Measurements from ENCODE around the gene CCDC47.

The CCDC47 gene

DNA sequence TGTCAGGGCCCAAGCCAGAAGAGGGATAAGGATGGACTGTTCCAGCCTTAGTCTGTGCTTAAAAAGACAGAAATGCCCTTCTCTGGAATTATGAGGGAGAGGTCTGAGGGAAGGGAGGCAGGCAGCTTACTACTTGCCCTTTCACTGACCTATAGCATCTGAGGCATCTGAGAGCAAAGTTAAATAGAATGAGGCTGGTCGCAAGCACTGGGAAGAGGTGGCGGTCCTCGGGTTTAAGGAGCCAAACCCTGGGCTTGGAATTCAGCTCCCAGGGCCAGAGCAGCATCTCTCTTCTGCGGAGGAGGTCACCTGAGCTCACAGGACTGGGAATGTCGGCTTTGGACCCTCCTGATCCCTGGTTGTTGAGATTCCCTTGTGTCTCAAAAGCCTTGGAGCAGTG is 70.4 kb downstream of the CCDC47 start:
- Histone ChIP-seq H3K36me3 (ENCODE audit: control insufficient read depth, insufficient read depth, low read length, severe bottlenecking) (peaks cover 39% of the 10 kb centered on the region), H3K9ac (ENCODE audit: low read length) (no peak overlapping the region), H3K4me3 (ENCODE audit: low read length) (no peak overlapping the region), H3K9me3 (ENCODE audit: control insufficient read depth, low read length) (no peaks in the 10 kb centered on the region), H3K4me1 (ENCODE audit: control insufficient read depth, insufficient read depth, low read length) (peaks cover 8% of the 10 kb centered on the region), H3K27me3 (replicated peaks; ENCODE audit: control insufficient read depth, insufficient read depth, low read length) (no peaks in the 10 kb centered on the region)
- DNase-seq (ENCODE audit: low read depth), result no peak

DNA sequence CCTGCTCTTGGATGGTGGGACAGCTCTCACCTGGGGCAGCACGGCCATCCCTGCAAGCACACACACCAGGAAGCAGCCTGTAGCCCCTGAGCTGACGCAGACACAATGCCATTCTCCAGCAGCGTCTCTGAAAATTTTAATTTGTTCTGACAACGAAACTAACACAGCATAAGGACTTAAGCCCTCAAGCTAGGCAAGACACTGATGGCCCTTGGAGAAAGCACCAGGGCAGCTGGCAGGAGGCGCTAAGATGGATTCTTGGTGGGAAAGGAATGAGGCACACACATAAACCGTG is 70.7 kb downstream of the CCDC47 start:
- DNase-seq (ENCODE audit: low read depth), result no peak

DNA sequence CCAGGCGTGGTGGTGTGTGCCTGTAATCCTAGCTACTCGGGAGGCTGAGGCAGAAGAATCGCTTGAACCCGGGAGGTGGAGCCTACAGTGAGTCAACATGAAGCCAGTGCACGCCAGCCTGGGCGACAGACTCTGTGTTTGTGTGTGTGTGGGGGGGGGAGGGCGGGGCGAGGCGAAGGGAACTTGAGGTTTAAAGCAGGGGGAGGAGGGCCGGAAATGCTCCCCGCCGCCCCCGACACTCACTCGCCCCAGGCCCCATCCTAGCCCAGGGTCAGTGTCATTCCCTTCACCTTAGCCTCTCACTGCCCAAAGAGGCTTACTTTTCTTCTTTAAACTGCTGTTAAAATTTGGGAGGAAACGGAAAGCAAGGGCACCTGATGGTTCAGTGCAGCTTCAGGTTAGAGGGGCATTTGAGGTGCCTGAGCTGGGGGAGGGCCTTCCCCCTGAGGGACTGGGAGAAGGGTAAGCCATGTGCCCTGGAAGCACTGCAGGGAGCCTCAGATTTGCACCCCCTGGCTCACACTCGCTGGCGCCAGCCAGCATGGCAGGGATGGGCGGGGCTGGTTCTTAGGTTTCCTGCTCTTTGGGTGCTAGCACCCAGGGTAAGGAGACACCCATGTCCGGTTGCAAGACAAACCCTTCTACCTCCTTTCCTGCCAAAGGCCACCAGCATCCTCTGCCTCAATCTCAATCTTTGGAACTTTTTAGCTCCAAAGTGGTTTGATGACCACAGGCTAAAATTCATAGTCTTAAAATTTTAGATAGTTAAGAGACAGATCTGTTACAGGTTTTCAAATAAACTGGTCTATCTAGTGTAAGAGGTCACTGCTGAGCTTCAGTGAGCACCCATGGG is 71.3 kb downstream of the CCDC47 start:
- Histone ChIP-seq H3K4me1 (ENCODE audit: control insufficient read depth, insufficient read depth, low read length) (peaks cover 12% of the 10 kb centered on the region), H3K27me3 (replicated peaks; ENCODE audit: control insufficient read depth, insufficient read depth, low read length) (no peaks in the 10 kb centered on the region), H3K36me3 (ENCODE audit: control insufficient read depth, insufficient read depth, low read length, severe bottlenecking) (peaks cover 37% of the 10 kb centered on the region), H3K4me3 (ENCODE audit: low read length) (no peak overlapping the region), H3K9ac (ENCODE audit: low read length) (no peak overlapping the region), H3K9me3 (ENCODE audit: control insufficient read depth, low read length) (no peaks in the 10 kb centered on the region)
- DNase-seq (ENCODE audit: low read depth), result no peak

More for the DNA sequence above, 70.7 kb downstream of the CCDC47 start:
- no peak overlapping the region for H3K4me3 ChIP-seq (ENCODE audit: low read length)
- peaks cover 8% of the 10 kb centered on the region for H3K4me1 ChIP-seq (ENCODE audit: control insufficient read depth, insufficient read depth, low read length)
- no peaks in the 10 kb centered on the region for H3K27me3 ChIP-seq (replicated peaks; ENCODE audit: control insufficient read depth, insufficient read depth, low read length)
- H3K9ac ChIP-seq (ENCODE audit: low read length), result no peak overlapping the region
- no peaks in the 10 kb centered on the region for H3K9me3 ChIP-seq (ENCODE audit: control insufficient read depth, low read length)
- peaks cover 39% of the 10 kb centered on the region for H3K36me3 ChIP-seq (ENCODE audit: control insufficient read depth, insufficient read depth, low read length, severe bottlenecking)

- Histone ChIP-seq H3K27me3 (replicated peaks; ENCODE audit: control insufficient read depth, insufficient read depth, low read length) (no peaks in the 10 kb centered on the region), H3K9me3 (ENCODE audit: control insufficient read depth, low read length) (no peaks in the 10 kb centered on the region), H3K4me1 (ENCODE audit: control insufficient read depth, insufficient read depth, low read length) (peaks cover 18% of the 10 kb centered on the region), H3K36me3 (ENCODE audit: control insufficient read depth, insufficient read depth, low read length, severe bottlenecking) (peaks cover 32% of the 10 kb centered on the region), H3K4me3 (ENCODE audit: low read length) (no peak overlapping the region), H3K9ac (ENCODE audit: low read length) (peak overlapping the region; percentile 73)
- DNase-seq (ENCODE audit: low read depth), result no peak
Measured at GRCh38 chr17:63701456-63701820, 72.0 kb downstream of the CCDC47 start.

GRCh38 chr17:63700528-63701455 is 72.6 kb downstream of the CCDC47 start:
- Histone ChIP-seq H3K4me3 (ENCODE audit: low read length) (peak overlapping the region; percentile 52), H3K27me3 (replicated peaks; ENCODE audit: control insufficient read depth, insufficient read depth, low read length) (no peaks in the 10 kb centered on the region), H3K36me3 (ENCODE audit: control insufficient read depth, insufficient read depth, low read length, severe bottlenecking) (peaks cover 26% of the 10 kb centered on the region), H3K9me3 (ENCODE audit: control insufficient read depth, low read length) (no peaks in the 10 kb centered on the region), H3K9ac (ENCODE audit: low read length) (peak overlapping the region; percentile 73), H3K4me1 (ENCODE audit: control insufficient read depth, insufficient read depth, low read length) (peaks cover 21% of the 10 kb centered on the region)
- peak; percentile 51 for DNase-seq (ENCODE audit: low read depth)

DNA sequence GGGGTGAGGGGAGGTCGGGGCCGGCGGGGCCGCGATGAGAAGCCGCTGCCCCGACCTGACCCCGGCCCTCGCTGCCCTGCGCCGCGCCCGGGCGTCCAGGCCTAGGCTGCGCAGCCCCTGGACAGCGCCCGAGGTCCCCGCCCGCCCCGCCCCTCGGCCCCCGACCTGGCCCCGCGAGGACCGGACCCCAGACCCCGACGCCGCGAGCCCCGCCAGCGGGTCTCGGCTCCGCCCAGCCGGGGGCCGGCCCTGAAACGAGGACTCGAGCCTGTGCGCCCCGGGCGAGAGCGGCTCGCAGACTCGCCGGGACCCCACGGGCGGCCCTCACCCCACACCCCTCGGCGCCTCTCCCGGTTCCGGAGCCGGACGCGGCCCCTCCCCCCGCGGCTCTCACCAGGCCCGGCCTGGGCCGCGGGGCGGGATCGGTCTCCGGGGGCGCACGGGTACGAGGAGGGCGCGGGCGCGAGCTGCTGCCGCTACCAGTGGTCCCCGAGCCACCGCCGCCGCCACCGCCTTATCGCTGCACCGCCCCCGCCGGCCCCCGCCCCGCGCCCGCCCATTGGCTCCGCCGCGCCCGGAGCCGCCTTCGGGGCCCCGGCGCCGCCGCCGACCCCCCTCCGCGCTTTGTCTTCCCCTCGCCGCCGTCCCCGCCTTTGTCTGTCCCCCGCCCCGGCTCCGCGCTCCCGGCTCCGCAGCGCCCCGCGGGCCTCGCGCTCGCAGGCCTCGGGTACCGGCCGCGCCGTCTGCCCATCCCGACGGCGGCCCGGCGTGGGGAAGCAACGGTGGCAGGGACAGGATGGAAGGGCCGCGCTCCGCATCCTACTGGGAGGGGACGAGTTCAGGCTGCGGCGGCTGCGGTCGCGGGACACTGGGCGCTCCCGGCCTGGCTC is 73.5 kb downstream of the CCDC47 start, which contains the start of gene LIMD2:
Gene LIMD2 (minus strand): TSS at position 488 of the 890 bp plus-strand sequence. CDS start 827 bp downstream, outside the sequence.
- Histone ChIP-seq H3K36me3 (ENCODE audit: control insufficient read depth, insufficient read depth, low read length, severe bottlenecking) (peaks cover 17% of the 10 kb centered on the region), H3K4me3 (ENCODE audit: low read length) (peak within 1 kb of the TSS; percentile 64), H3K27me3 (replicated peaks; ENCODE audit: control insufficient read depth, insufficient read depth, low read length) (no peaks in the 10 kb centered on the region), H3K9me3 (ENCODE audit: control insufficient read depth, low read length) (no peaks in the 10 kb centered on the region), H3K4me1 (ENCODE audit: control insufficient read depth, insufficient read depth, low read length) (peaks cover 21% of the 10 kb centered on the region), H3K9ac (ENCODE audit: low read length) (peak within 1 kb of the TSS; percentile 73)
- peak; percentile 76 for DNase-seq (ENCODE audit: low read depth)

GRCh38 chr17:63698886-63699637 is 74.3 kb downstream of the CCDC47 start:
- no peaks in the 10 kb centered on the region for H3K9me3 ChIP-seq (ENCODE audit: control insufficient read depth, low read length)
- DNase-seq (ENCODE audit: low read depth), result peak; percentile 36
- H3K4me3 ChIP-seq (ENCODE audit: low read length), result peak overlapping the region; percentile 37
- H3K27me3 ChIP-seq (replicated peaks; ENCODE audit: control insufficient read depth, insufficient read depth, low read length), result no peaks in the 10 kb centered on the region
- H3K36me3 ChIP-seq (ENCODE audit: control insufficient read depth, insufficient read depth, low read length, severe bottlenecking), result peaks cover 17% of the 10 kb centered on the region
- H3K9ac ChIP-seq (ENCODE audit: low read length), result peak overlapping the region; percentile 25
- H3K4me1 ChIP-seq (ENCODE audit: control insufficient read depth, insufficient read depth, low read length), result peaks cover 21% of the 10 kb centered on the region

GRCh38 chr17:63698381-63698885 is 75.0 kb downstream of the CCDC47 start:
- Histone ChIP-seq H3K36me3 (ENCODE audit: control insufficient read depth, insufficient read depth, low read length, severe bottlenecking) (peaks cover 18% of the 10 kb centered on the region), H3K4me3 (ENCODE audit: low read length) (no peak overlapping the region)
- no peak for DNase-seq (ENCODE audit: low read depth)

DNA sequence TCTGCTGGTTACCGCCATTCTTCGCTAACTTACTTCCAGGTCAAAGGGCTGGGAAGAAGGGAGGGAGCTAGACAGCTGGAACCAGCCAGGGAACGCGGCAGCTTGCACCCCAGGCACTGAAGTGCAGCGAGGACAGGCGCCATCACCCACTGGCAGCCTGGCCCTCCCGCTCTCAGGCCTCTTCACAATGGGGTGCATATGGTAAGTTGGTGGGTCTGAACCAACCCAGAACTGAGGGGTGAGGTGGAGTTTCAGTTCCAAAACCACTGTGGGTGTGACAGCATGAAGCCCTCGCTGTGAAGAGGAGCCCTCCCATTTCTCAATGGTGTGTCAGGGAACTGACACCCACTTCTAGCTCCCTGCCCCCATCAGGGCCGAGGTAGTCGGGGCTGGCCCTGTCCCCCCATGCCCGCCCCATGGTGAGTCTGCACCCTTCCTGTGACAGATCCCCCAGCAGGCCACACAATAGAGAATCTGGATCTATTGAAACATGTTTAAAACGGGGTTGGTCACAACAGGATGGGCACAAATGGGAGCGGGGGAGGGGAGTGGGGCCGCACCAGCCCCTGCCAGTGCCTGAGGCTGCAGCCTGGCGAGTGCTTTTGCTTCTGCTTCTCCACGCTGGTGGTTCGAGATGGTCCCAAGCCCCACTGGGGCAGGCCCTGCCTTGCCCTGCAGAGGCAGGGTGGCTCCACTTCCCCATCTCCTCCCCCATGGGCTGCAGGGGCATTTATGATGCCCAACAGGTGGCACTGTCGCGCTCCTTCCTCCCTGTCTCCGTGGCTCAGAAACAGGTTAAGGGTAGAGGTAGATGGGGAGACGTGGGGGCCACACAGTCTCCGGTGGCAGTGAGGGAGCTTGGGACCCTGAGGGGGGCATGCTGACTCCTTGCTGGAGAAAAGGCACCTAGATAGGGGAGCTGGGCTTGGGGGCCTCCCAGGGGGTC is 75.8 kb downstream of the CCDC47 start:
- Histone ChIP-seq H3K27me3 (replicated peaks; ENCODE audit: control insufficient read depth, insufficient read depth, low read length) (no peaks in the 10 kb centered on the region), H3K4me1 (ENCODE audit: control insufficient read depth, insufficient read depth, low read length) (peaks cover 21% of the 10 kb centered on the region), H3K9me3 (ENCODE audit: control insufficient read depth, low read length) (no peaks in the 10 kb centered on the region), H3K36me3 (ENCODE audit: control insufficient read depth, insufficient read depth, low read length, severe bottlenecking) (peaks cover 19% of the 10 kb centered on the region), H3K9ac (ENCODE audit: low read length) (no peak overlapping the region), H3K4me3 (ENCODE audit: low read length) (no peak overlapping the region)
- DNase-seq (ENCODE audit: low read depth), result peak; percentile 30

More at GRCh38 chr17:63698381-63698885, 75.0 kb downstream of the CCDC47 start:
- Histone ChIP-seq H3K9me3 (ENCODE audit: control insufficient read depth, low read length) (no peaks in the 10 kb centered on the region), H3K27me3 (replicated peaks; ENCODE audit: control insufficient read depth, insufficient read depth, low read length) (no peaks in the 10 kb centered on the region), H3K4me1 (ENCODE audit: control insufficient read depth, insufficient read depth, low read length) (peaks cover 21% of the 10 kb centered on the region), H3K9ac (ENCODE audit: low read length) (no peak overlapping the region)

Measured in adipocyte (in vitro differentiated cells).